Measurements from ENCODE around the gene PRKCG. TPM values are rescaled to one million over a fixed set of nuclear protein-coding genes. Genes with fewer than 3 reads are reported as not detected.

Gene PRKCG
- total and polyA plus RNA-seq, 2 of the 8 experiments (the other 6 are each of a cell fraction or from before 2014, with no cell fraction given) = 6.1 to 10.6 TPM

DNA sequence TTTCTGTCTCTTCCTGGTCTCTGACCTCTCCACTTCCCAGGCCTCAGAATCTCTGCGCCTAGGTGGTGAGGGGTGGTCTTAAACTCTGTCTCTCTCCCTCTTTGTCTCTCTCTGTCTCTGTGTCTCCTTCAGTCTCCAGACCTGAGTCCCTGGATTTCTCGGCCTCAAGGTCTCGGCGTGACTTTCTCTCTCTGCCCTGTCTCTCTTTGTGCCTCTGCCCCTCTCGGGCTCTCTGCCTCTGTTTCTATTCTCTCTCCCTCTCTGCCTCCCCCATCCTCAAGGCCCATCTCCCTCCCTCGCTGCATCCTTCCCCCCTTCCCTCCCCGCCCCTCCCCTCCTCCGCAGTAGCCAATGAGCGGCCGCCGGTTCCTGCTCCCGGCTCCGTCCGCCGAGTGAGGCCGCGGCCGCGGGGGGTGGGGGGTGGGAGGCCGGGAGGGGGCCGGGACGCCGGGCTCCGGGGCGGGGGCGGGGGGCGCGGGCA lies 27.0 kb downstream of the PRKCG start, which contains the start of gene CACNG7:
TSS of gene CACNG7 (plus strand) at position 344 of the 481 bp plus-strand sequence. CDS start 3,554 bp downstream, outside the sequence.
- Histone ChIP-seq H3K4me3 (ENCODE audit: extremely low read depth in 1 of 4, insufficient read depth in 2 of 4, low read depth in 3 of 4, low read length in 4 of 4) (peak within 1 kb of the TSS; percentile 75 to 98 (median 84)), H4K20me1 (replicated peaks in 1 of 2; ENCODE audit: control insufficient read depth in 1 of 2, insufficient read depth in 2 of 2, low read length in 2 of 2) (peaks cover 6 to 10% of the 10 kb centered on the region in 2 experiments), H3K36me3 (ENCODE audit: control insufficient read depth in 2 of 4, insufficient read depth in 4 of 4, low read length in 3 of 4) (peaks cover 0 to 3% (median 0%) of the 10 kb centered on the region in 4 experiments; a peak in 1 of 8 replicates), H3K4me2 (ENCODE audit: insufficient read depth in 1 of 2, low read depth in 2 of 2, low read length in 2 of 2) (peak within 1 kb of the TSS; percentile 87 to 95), H4K5ac (ENCODE audit: insufficient read length, low read depth, low read length) (peak within 1 kb of the TSS; percentile 10), H2BK5ac (ENCODE audit: low read depth, low read length) (peak within 1 kb of the TSS; percentile 77; the same call in 1 of the 2 replicates), H3K56ac (replicated peaks; ENCODE audit: insufficient read length, low read depth, low read length) (peak within 1 kb of the TSS; percentile 10), H3K4ac (replicated peaks; ENCODE audit: insufficient read length, low read depth, low read length) (peak within 1 kb of the TSS; percentile 30), H3K27me3 (replicated peaks in 1 of 4; ENCODE audit: control insufficient read depth in 3 of 4, extremely low read depth in 1 of 4, insufficient read depth in 3 of 4, low read length in 3 of 4) (peaks cover 0 to 23% (median 14%) of the 10 kb centered on the region in 4 experiments; a peak in 5 of 7 replicates), H3K9ac (replicated peaks in 1 of 4; ENCODE audit: extremely low read depth in 1 of 4, low read depth in 3 of 4, low read length in 3 of 4) (peak within 1 kb of the TSS; percentile 36 to 58 (median 41); a peak in 6 of 7 replicates), H3K79me2 (ENCODE audit: control insufficient read depth in 1 of 2, insufficient read depth in 2 of 2, low read length in 2 of 2) (peaks cover 0 to 18% of the 10 kb centered on the region in 2 experiments; a peak in 3 of 4 replicates), H3K79me1 (ENCODE audit: low read depth, low read length) (peaks cover 6% of the 10 kb centered on the region), H3K14ac (ENCODE audit: insufficient read length) (no peak within 1 kb of the TSS), H2AK5ac (ENCODE audit: low read depth, low read length) (peak within 1 kb of the TSS; percentile 93; the same call in 1 of the 2 replicates), H3K9me3 (ENCODE audit: insufficient read depth in 2 of 2, low read depth in 1 of 2, low read length in 1 of 2) (no peaks in the 10 kb centered on the region), H2AFZ (ENCODE audit: low read length) (peak within 1 kb of the TSS; percentile 79; the same call in 1 of the 2 replicates), H2BK120ac (replicated peaks; ENCODE audit: low read depth, low read length) (peak within 1 kb of the TSS; percentile 3), H4K8ac (ENCODE audit: extremely low read depth, insufficient read depth, low read length) (peak within 1 kb of the TSS; percentile 40; the same call in 1 of the 2 replicates), H3K23ac (ENCODE audit: insufficient read length) (no peak within 1 kb of the TSS), H2BK15ac (ENCODE audit: low read length) (no peak within 1 kb of the TSS), H3K18ac (ENCODE audit: extremely low read depth, low read length) (peak within 1 kb of the TSS; percentile 95; the same call in 1 of the 2 replicates), H3K27ac (ENCODE audit: low read depth, low read length) (no peak within 1 kb of the TSS), H2BK12ac (ENCODE audit: low read depth, low read length) (peak within 1 kb of the TSS; percentile 60; the same call in 1 of the 2 replicates), H3K4me1 (replicated peaks in 1 of 4; ENCODE audit: control insufficient read depth in 3 of 4, insufficient read depth in 4 of 4, low read length in 3 of 4) (peaks cover 0 to 14% (median 4%) of the 10 kb centered on the region in 4 experiments; a peak in 5 of 7 replicates), H2BK20ac (ENCODE audit: low read length) (peak within 1 kb of the TSS; percentile 72; the same call in 1 of the 2 replicates), H3K23me2 (ENCODE audit: low read depth, low read length) (peaks cover 22% of the 10 kb centered on the region), H4K91ac (replicated peaks; ENCODE audit: insufficient read length, low read length) (peak within 1 kb of the TSS; percentile 68)
- 0% methylated on average over 2 of the region's 28 CpGs; no CpG with 5 or more reads in 1 of the 2 experiments for WGBS, 2 experiments (ENCODE audit: extremely low coverage in 1 of 2, insufficient coverage in 1 of 2, insufficient read length in 1 of 2, insufficient replicate concordance in 2 of 2, low coverage in 1 of 2, low lambda C conversion rate in 2 of 2, missing lambda C conversion rate in 1 of 2)
- FAIRE-seq (no peak), DNase-seq (ENCODE audit: low read depth in 1 of 2, low spot score in 2 of 2) (no peak)
- ChIA-PET CTCF (ENCODE audit: partially characterized antibody) (interaction anchor here (1.0 to 2.9 kb wide), 3 partner anchors 33 to 117 kb away, joined by 3 to 31 read pairs (median 17); no protein-coding TSS in a partner anchor), POLR2A (ENCODE audit: partially characterized antibody) (interaction anchor here (1.4 to 2.8 kb wide), 6 partner anchors 9 to 72 kb away, joined by 3 to 17 read pairs (median 10); partner anchors contain the start of gene PRKCG)
- TF ChIP-seq JUND (IDR thresholded peaks at IDR 0.05; ENCODE audit: low read length) (no peak), PHF8 (conservative IDR thresholded peaks at IDR 0.05; ENCODE audit: low read depth, low read length) (no peak), RBBP5 (IDR thresholded peaks at IDR 0.05; ENCODE audit: borderline replicate concordance, low read depth, low read length) (no peak), EP300 (IDR thresholded peaks at IDR 0.05; ENCODE audit: borderline replicate concordance in 1 of 2, low read depth in 2 of 2, low read length in 2 of 2) (no peak)
- TF ChIP-seq, protein P1, sequence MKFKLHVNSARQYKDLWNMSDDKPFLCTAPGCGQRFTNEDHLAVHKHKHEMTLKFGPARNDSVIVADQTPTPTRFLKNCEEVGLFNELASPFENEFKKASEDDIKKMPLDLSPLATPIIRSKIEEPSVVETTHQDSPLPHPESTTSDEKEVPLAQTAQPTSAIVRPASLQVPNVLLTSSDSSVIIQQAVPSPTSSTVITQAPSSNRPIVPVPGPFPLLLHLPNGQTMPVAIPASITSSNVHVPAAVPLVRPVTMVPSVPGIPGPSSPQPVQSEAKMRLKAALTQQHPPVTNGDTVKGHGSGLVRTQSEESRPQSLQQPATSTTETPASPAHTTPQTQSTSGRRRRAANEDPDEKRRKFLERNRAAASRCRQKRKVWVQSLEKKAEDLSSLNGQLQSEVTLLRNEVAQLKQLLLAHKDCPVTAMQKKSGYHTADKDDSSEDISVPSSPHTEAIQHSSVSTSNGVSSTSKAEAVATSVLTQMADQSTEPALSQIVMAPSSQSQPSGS (IDR thresholded peaks at IDR 0.05; ENCODE audit: low read length) = no peak
